Measurements from ENCODE around the gene NEK4.

DNA sequence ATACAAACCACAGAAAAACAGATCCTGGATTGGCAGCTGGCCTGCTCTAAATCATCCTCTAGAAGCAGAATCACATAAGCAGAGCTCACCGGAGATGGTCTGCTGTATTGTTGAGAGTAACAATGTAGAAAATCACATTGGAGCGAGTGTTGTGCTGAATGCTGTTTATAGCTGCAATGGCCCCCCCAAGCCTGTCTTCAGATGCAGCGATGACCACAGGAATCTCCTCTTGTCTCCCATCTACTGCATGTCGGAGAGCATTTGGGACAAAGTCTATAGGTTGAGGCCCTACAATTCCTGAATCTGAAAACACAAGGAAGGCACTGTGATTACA, 73.1 kb downstream of the NEK4 start:
- no peak for TF ChIP-seq EZH2 (optimal IDR thresholded peaks at IDR 0.05; ENCODE audit: low read depth, low read length)
- TF ChIP-seq, protein P1, sequence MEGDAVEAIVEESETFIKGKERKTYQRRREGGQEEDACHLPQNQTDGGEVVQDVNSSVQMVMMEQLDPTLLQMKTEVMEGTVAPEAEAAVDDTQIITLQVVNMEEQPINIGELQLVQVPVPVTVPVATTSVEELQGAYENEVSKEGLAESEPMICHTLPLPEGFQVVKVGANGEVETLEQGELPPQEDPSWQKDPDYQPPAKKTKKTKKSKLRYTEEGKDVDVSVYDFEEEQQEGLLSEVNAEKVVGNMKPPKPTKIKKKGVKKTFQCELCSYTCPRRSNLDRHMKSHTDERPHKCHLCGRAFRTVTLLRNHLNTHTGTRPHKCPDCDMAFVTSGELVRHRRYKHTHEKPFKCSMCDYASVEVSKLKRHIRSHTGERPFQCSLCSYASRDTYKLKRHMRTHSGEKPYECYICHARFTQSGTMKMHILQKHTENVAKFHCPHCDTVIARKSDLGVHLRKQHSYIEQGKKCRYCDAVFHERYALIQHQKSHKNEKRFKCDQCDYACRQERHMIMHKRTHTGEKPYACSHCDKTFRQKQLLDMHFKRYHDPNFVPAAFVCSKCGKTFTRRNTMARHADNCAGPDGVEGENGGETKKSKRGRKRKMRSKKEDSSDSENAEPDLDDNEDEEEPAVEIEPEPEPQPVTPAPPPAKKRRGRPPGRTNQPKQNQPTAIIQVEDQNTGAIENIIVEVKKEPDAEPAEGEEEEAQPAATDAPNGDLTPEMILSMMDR (IDR thresholded peaks at IDR 0.05; ENCODE audit: low read length) = no peak

Data from MM.1S (cell line).